Astrocyte (in vitro differentiated cells and primary cell): ENCODE data around the gene TGFBI.

Source experiments
- EZH2 ChIP-seq: IDR thresholded peaks from 2 replicates; pipeline ENCODE4 v1.6.1; 2012; ENCODE audit warnings: mild to moderate bottlenecking, low read length, inconsistent platforms; ENCODE audit not compliant: insufficient read depth
- TF ChIP-seq, protein P1 (sequence below): IDR thresholded peaks from 2 replicates; pipeline ENCODE4 v1.5.1; 2011; ENCODE audit warnings: low read depth, mild to moderate bottlenecking, inconsistent platforms, low read length, moderate library complexity; ENCODE audit not compliant: insufficient read depth

DNA sequence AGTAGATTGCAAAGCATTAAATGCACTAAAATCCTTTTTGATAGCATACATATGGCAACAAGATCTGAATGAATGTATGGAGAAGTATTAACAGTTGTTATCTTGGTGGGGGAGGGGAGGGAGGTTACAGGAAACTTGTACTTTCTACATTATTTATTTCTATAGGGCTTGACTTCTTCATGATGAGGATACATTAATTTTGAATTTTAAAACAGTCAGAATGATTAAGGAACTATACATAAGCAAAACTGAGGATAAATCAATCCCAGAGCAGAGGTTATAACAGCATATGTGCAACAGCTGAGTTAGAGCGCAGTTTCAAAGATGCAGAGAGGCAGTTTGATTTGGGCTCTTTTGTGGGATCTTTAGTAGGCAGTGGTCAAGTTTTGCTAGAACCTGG, 80.0 kb downstream of the TGFBI start:
- TF ChIP-seq, protein P1, sequence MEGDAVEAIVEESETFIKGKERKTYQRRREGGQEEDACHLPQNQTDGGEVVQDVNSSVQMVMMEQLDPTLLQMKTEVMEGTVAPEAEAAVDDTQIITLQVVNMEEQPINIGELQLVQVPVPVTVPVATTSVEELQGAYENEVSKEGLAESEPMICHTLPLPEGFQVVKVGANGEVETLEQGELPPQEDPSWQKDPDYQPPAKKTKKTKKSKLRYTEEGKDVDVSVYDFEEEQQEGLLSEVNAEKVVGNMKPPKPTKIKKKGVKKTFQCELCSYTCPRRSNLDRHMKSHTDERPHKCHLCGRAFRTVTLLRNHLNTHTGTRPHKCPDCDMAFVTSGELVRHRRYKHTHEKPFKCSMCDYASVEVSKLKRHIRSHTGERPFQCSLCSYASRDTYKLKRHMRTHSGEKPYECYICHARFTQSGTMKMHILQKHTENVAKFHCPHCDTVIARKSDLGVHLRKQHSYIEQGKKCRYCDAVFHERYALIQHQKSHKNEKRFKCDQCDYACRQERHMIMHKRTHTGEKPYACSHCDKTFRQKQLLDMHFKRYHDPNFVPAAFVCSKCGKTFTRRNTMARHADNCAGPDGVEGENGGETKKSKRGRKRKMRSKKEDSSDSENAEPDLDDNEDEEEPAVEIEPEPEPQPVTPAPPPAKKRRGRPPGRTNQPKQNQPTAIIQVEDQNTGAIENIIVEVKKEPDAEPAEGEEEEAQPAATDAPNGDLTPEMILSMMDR, result no peak
- no peak for TF ChIP-seq EZH2
